ENCODE measurements around the gene CD300LD.
A peak's percentile ranks its signal among the peaks of the same experiment; 100 is the strongest.

The CD300LD gene

DNA sequence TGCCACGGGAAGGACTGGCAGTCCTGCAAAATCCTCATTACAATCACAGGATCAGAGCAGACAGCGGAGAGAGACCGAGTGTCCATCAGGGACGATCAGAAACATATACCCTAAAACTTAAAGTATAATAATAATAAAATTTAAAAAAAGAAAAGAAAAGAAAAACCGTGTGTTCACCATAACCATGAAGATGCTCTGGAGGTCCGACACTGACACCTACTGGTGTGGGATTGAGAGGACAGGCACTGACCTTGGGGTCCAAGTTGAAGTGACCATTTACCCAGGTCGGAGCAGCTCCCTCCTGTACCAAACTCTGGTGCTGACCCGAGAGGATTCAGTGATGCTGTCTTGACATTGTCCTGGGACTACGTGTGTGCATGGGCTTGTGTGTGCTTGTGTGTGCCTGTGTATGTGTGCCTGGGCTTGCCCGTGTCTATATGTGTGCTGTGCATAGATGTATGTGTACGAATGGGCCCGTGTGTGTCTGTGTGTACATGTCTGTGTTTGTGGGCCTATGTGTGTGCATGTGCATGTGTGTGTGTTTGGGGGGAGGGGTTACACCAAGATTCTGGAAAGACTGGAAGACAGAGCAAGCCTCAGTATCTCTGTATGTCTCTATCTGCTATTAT lies 10.0 kb upstream of the CD300LD start:
- TF ChIP-seq, protein P1, sequence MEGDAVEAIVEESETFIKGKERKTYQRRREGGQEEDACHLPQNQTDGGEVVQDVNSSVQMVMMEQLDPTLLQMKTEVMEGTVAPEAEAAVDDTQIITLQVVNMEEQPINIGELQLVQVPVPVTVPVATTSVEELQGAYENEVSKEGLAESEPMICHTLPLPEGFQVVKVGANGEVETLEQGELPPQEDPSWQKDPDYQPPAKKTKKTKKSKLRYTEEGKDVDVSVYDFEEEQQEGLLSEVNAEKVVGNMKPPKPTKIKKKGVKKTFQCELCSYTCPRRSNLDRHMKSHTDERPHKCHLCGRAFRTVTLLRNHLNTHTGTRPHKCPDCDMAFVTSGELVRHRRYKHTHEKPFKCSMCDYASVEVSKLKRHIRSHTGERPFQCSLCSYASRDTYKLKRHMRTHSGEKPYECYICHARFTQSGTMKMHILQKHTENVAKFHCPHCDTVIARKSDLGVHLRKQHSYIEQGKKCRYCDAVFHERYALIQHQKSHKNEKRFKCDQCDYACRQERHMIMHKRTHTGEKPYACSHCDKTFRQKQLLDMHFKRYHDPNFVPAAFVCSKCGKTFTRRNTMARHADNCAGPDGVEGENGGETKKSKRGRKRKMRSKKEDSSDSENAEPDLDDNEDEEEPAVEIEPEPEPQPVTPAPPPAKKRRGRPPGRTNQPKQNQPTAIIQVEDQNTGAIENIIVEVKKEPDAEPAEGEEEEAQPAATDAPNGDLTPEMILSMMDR (IDR thresholded peaks at IDR 0.05; ENCODE audit: low read depth, low read length, missing control alignments) = peak; percentile 55
- DNase-seq (ENCODE audit: extremely low read depth, low read depth) = no peak

DNA sequence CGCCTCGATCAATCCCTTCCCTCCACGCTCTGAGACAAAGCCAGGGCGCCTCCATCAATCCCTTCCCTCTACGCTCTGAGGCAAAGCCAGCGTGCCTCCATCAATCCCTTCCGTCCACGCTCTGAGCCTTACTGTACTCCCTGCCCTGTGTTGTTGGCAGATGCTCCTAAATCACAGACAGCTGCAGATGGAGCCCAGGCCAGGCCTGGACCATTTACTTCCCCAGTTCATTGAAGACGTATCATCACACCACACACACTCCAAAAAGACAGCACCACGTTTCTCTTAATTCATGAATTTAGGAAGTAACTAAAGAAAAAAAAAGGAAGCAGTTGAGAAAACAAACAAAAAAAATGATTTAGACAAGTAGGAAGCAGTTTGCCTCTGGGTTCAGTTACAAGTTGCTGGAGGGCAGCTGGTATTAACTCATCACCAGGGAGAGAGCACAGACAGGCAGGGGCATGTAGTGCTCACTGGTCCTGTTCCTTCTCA lies 7.4 kb upstream of the CD300LD start:
- TF ChIP-seq, protein P1 (IDR thresholded peaks at IDR 0.05; ENCODE audit: low read depth, low read length, missing control alignments) = no peak
- DNase-seq (ENCODE audit: extremely low read depth, low read depth) = no peak
- no peak overlapping the region for H3K4me3 ChIP-seq (replicated peaks; ENCODE audit: low read depth, low read length)

More for the DNA sequence above, 10.0 kb upstream of the CD300LD start:
- H3K4me3 ChIP-seq (replicated peaks; ENCODE audit: low read depth, low read length) = no peak overlapping the region

DNA sequence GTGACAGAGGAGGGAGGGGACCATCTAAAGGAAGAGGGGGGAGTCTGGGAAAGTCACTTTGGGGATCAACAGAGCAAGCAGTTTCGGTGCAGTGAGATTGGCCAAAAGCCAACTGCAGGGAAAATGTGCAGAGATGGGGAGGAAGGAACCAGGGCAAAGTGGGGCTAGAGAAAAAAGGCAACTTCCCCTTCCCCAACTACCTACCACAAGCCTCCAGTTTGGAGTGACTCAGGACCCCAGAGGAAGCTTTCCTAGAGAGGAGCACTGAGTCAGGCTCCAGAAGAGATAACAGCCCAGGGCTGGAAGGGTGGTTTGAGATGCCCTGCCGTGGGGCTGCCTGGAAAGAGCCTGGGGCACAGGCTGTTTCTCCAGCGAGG lies 6.9 kb upstream of the CD300LD start:
- TF ChIP-seq, protein P1 (IDR thresholded peaks at IDR 0.05; ENCODE audit: low read depth, low read length, missing control alignments) = no peak
- no peak overlapping the region for H3K4me3 ChIP-seq (replicated peaks; ENCODE audit: low read depth, low read length)
- no peak for DNase-seq (ENCODE audit: extremely low read depth, low read depth)

DNA sequence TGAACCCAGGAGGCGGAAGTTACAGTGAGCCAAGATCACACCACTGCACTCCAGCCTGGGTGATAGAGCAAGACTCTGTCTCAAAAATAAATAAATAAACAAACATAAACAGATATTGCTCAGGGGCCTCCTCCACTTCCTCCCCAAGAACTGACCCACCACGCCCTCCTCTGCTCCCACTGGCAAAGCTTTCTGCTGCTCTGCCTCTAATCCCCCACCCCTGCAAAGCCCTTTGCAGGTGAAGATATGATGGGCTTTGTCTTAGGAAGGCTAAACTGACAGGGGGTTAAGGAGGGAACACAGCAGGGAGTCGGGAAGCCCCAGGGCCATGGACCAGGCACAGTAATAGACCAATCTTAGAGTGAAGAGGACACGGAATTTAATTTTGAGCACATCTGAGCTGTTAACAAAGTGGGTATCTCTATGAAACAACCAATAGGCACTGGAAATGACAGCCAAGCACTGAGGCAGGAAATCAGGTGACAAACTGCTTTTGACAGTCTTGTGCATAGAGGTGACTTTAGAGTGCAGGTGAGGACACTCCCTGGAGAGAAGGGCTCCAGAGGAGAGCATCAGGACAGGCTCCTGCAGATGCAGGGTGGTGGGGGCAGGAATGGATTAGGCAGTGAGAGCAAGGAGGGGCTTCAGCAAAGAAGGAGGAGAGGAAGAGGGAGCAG lies 6.4 kb upstream of the CD300LD start:
- no peak overlapping the region for H3K4me3 ChIP-seq (replicated peaks; ENCODE audit: low read depth, low read length)
- TF ChIP-seq, protein P1 (IDR thresholded peaks at IDR 0.05; ENCODE audit: low read depth, low read length, missing control alignments) = no peak
- DNase-seq (ENCODE audit: extremely low read depth, low read depth) = no peak

DNA sequence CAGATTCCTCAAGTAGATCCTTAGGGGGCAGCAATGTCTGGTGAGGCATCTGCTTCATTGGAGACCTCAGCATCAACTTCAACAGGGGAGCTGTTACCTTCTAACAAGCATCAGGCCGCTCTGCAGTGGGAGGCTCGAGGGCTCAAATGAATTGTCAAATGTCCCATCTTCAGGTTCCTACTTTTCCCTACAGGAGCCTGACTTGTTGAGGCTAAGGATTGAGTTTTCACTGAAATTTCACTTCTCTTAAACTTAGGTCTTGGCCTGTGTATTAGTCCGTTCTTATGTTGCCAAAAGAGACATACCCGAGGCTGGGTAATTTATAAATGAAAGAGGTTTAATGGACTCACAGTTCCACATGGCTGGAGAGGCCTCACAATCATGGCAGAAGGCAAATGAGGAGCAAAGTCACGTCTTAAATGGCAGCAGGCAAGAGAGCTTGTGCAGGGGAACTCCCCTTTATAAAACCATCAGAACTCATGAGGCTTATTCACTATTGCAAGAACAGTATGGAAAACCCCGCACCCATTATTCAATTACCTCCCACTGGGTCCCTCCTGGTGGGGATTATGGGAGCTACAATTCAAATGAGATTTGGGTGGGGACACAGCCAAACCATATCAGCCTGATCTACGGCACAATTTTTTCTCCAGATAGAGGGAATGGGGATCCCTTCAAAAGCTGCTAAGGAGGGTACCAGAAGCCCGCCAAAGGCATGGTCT lies 5.1 kb upstream of the CD300LD start:
- no peak overlapping the region for H3K4me3 ChIP-seq (replicated peaks; ENCODE audit: low read depth, low read length)
- TF ChIP-seq, protein P1 (IDR thresholded peaks at IDR 0.05; ENCODE audit: low read depth, low read length, missing control alignments) = no peak
- no peak for DNase-seq (ENCODE audit: extremely low read depth, low read depth)

DNA sequence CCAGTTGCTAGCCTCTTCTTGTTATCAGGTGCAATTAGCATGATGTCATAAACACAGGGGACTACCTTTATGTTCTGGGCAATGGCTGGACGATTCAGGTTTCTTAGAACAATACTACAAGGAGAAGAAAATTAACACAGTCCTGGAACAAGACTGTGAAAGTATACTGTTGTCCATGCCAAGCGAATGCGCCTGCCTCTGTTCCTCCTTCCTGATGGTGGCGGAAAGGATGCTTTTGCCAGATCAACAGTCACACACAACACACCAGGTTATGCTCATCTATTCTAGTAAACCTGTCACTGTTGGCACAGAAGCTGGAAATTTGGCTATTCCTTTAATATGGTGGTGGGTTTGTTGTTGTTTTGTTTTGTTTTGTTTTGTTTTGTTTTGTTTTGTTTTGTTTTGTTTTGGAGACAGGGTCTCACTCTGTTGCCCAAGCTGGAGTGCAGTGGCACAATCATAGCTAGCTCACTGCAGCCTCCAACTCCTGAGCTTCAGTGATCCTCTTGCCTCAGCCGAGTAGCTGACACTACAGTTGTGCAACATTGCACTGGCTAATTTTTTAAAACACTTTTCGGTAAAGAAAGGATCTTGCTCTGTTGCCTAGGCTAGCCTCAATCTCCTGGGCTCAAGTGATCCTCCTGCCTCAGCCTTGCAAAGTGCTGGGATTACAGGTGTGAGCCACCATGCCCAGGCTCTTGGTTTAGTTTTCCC lies 3.1 kb upstream of the CD300LD start:
- H3K4me3 ChIP-seq (replicated peaks; ENCODE audit: low read depth, low read length) = no peak overlapping the region
- no peak for DNase-seq (ENCODE audit: extremely low read depth, low read depth)
- TF ChIP-seq, protein P1 (IDR thresholded peaks at IDR 0.05; ENCODE audit: low read depth, low read length, missing control alignments) = no peak
